ENCODE measurements around the gene MYL9. TPM values are rescaled to one million over a fixed set of nuclear protein-coding genes. Genes with fewer than 3 reads are reported as not detected.
"Not testable (repeated sequence)": the region's sequence is repeated elsewhere in the genome, so short reads cannot be mapped to it uniquely, and the experiment has no call there.

The MYL9 gene
- total RNA-seq, 1 donor from 2014 or later = 717 TPM

- no peaks in the 10 kb centered on the region for H3K27me3 ChIP-seq
- intact Hi-C loops (cut with DNase I) = no loop called here
- peaks cover 39 to 69% of the 10 kb centered on the region in 2 donors for H3K36me3 ChIP-seq
- H3K9me3 ChIP-seq = no peaks in the 10 kb centered on the region
- peak in 1 of 2 donors; percentile 2 for DNase-seq (ENCODE audit: low spot score in 2 of 2)
- no peak for TF ChIP-seq CTCF (IDR thresholded peaks at IDR 0.05)
- no peak overlapping the region for H3K4me3 ChIP-seq
- H3K4me1 ChIP-seq = peaks cover 0 to 21% of the 10 kb centered on the region in 2 donors
- no peak overlapping the region for H3K27ac ChIP-seq
Measured at GRCh38 chr20:36519944-36520343, 21.4 kb upstream of the MYL9 start.

GRCh38 chr20:36521526-36521925 is 19.8 kb upstream of the MYL9 start:
- DNase-seq (ENCODE audit: low spot score in 2 of 2) = peak in 1 of 2 donors; percentile 11
- H3K36me3 ChIP-seq = peaks cover 55 to 78% of the 10 kb centered on the region in 2 donors
- H3K4me1 ChIP-seq = peaks cover 0 to 19% of the 10 kb centered on the region in 2 donors
- no peaks in the 10 kb centered on the region for H3K9me3 ChIP-seq
- H3K27ac ChIP-seq = peak overlapping the region; percentile 5 to 50
- no peaks in the 10 kb centered on the region for H3K27me3 ChIP-seq
- no peak for TF ChIP-seq CTCF (IDR thresholded peaks at IDR 0.05)
- intact Hi-C loops (cut with DNase I) = no loop called here
- no peak overlapping the region for H3K4me3 ChIP-seq

GRCh38 chr20:36522412-36522811 is 18.9 kb upstream of the MYL9 start:
- intact Hi-C loops (cut with DNase I); H3K4me3 ChIP-seq; H3K9me3 ChIP-seq; H3K27me3 ChIP-seq: not testable (repeated sequence)
- DNase-seq (ENCODE audit: low spot score in 2 of 2) = peak in 1 of 2 donors; percentile 27
- Histone ChIP-seq H3K36me3 (peaks cover 62 to 83% of the 10 kb centered on the region in 2 donors), H3K4me1 (peaks cover 0 to 22% of the 10 kb centered on the region in 2 donors), H3K27ac (peak overlapping the region; percentile 50 to 56)

GRCh38 chr20:36523341-36523740 is 18.0 kb upstream of the MYL9 start:
- no peaks in the 10 kb centered on the region for H3K9me3 ChIP-seq
- H3K4me3 ChIP-seq = no peak overlapping the region
- DNase-seq (ENCODE audit: low spot score in 2 of 2) = no peak
- peaks cover 0 to 26% of the 10 kb centered on the region in 2 donors for H3K4me1 ChIP-seq
- H3K27ac ChIP-seq = peak overlapping the region; percentile 53 to 76
- H3K27me3 ChIP-seq = no peaks in the 10 kb centered on the region
- intact Hi-C loops (cut with DNase I) = no loop called here
- TF ChIP-seq CTCF (IDR thresholded peaks at IDR 0.05) = no peak
- peaks cover 67 to 85% of the 10 kb centered on the region in 2 donors for H3K36me3 ChIP-seq

GRCh38 chr20:36525620-36526365 is 15.5 kb upstream of the MYL9 start:
- TF ChIP-seq CTCF (IDR thresholded peaks at IDR 0.05) = no peak
- peak overlapping the region; percentile 65 to 76 for H3K27ac ChIP-seq
- DNase-seq (ENCODE audit: low spot score in 2 of 2) = peak in 1 of 2 donors; percentile 59
- H3K9me3 ChIP-seq = no peaks in the 10 kb centered on the region
- peak overlapping the region in 1 of 2 donors; percentile 2 for H3K4me3 ChIP-seq
- H3K4me1 ChIP-seq = peaks cover 0 to 26% of the 10 kb centered on the region in 2 donors
- H3K36me3 ChIP-seq = peaks cover 67 to 72% of the 10 kb centered on the region in 2 donors
- intact Hi-C loops (cut with DNase I) = loop anchor here (5.0 kb wide), 1 partner anchor 58 kb away; no protein-coding TSS in a partner anchor
- H3K27me3 ChIP-seq = no peaks in the 10 kb centered on the region

GRCh38 chr20:36526521-36527011 is 14.8 kb upstream of the MYL9 start:
- peak in 2 of 3 experiments; percentile 16 to 45 for TF ChIP-seq CTCF (IDR thresholded peaks at IDR 0.05)
- Histone ChIP-seq H3K4me3 (peak overlapping the region in 1 of 2 donors; percentile 2), H3K4me1 (peaks cover 0 to 26% of the 10 kb centered on the region in 2 donors), H3K9me3 (no peaks in the 10 kb centered on the region), H3K36me3 (peaks cover 60 to 66% of the 10 kb centered on the region in 2 donors), H3K27ac (peak overlapping the region; percentile 65 to 76), H3K27me3 (no peaks in the 10 kb centered on the region)
- intact Hi-C loops (cut with DNase I) = loop anchor here (5.0 kb wide), 1 partner anchor 59 kb away; no protein-coding TSS in a partner anchor
- DNase-seq (ENCODE audit: low spot score in 2 of 2) = peak in 1 of 2 donors; percentile 66
